ENCODE data around the gene ALDH1A1. TPM values are rescaled to one million over a fixed set of nuclear protein-coding genes. Genes with fewer than 3 reads are reported as not detected.

ALDH1A1 gene
- polyA plus RNA-seq, 1 of the 3 experiments (the other 2 are of a cell fraction): 0.03 TPM

DNA sequence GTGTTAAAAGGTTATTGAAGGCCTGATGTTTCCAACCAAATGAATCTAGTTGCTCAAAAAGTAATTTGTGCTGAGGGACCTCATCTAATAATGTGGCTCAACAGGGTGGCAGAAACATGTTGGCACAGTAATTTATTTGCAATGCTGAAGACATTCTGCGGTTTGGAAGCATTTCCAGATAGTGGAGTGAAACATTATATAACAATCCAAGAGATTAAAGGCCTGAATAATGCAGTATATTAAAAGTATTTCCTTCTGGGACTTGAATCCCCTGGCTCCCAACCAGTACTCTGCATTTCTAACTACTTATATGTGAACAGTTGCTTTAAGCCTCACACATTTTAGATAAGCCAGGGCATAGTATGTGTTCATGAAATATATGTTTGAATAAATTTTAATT, 25.9 kb upstream of the ALDH1A1 start (continued):
- TF ChIP-seq, protein P1, sequence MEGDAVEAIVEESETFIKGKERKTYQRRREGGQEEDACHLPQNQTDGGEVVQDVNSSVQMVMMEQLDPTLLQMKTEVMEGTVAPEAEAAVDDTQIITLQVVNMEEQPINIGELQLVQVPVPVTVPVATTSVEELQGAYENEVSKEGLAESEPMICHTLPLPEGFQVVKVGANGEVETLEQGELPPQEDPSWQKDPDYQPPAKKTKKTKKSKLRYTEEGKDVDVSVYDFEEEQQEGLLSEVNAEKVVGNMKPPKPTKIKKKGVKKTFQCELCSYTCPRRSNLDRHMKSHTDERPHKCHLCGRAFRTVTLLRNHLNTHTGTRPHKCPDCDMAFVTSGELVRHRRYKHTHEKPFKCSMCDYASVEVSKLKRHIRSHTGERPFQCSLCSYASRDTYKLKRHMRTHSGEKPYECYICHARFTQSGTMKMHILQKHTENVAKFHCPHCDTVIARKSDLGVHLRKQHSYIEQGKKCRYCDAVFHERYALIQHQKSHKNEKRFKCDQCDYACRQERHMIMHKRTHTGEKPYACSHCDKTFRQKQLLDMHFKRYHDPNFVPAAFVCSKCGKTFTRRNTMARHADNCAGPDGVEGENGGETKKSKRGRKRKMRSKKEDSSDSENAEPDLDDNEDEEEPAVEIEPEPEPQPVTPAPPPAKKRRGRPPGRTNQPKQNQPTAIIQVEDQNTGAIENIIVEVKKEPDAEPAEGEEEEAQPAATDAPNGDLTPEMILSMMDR (IDR thresholded peaks at IDR 0.05): no peak
- TF ChIP-seq FOXJ3 (CRISPR knock-in tag; IDR thresholded peaks at IDR 0.05) (no peak), RXRA (IDR thresholded peaks at IDR 0.05; ENCODE audit: borderline replicate concordance, low read depth) (no peak), TEAD4 (IDR thresholded peaks at IDR 0.05; ENCODE audit: borderline replicate concordance, insufficient read depth) (no peak), POLR2AphosphoS5 (IDR thresholded peaks at IDR 0.05; ENCODE audit: low read depth, low read length) (no peak), EP300 (IDR thresholded peaks at IDR 0.05; ENCODE audit: borderline replicate concordance in 1 of 2, low read depth in 1 of 2, low read length in 1 of 2) (0 out of 4 replicates have a peak, but pooled peaks of 1 of the 2 experiments have one; percentile 9), EZH2phosphoT487 (IDR thresholded peaks at IDR 0.05; ENCODE audit: borderline replicate concordance, low read depth) (no peak), JUND (IDR thresholded peaks at IDR 0.05) (peak; percentile 30)
- TF ChIP-seq, protein P2, sequence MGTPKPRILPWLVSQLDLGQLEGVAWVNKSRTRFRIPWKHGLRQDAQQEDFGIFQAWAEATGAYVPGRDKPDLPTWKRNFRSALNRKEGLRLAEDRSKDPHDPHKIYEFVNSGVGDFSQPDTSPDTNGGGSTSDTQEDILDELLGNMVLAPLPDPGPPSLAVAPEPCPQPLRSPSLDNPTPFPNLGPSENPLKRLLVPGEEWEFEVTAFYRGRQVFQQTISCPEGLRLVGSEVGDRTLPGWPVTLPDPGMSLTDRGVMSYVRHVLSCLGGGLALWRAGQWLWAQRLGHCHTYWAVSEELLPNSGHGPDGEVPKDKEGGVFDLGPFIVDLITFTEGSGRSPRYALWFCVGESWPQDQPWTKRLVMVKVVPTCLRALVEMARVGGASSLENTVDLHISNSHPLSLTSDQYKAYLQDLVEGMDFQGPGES (IDR thresholded peaks at IDR 0.05; ENCODE audit: low read depth, low read length): no peak

GRCh38 chr9:72977670-72978069, 24.8 kb upstream of the ALDH1A1 start:
- no peak overlapping the region for H3K27ac ChIP-seq (ENCODE audit: low read depth in 2 of 2, low read length in 1 of 2)
- H3K9me3 ChIP-seq: no peaks in the 10 kb centered on the region
- no peaks in the 10 kb centered on the region for H3K9me2 ChIP-seq
- H3K4me3 ChIP-seq (ENCODE audit: low read depth in 2 of 2, low read length in 1 of 2): no peak overlapping the region
- POLR2A ChIA-PET: no interaction called here
- no peak for DNase-seq
- no peak for TF ChIP-seq POLR2AphosphoS5 (IDR thresholded peaks at IDR 0.05; ENCODE audit: low read depth, low read length)
- no peak for TF ChIP-seq GATA2 (CRISPR knock-in tag; IDR thresholded peaks at IDR 0.05)
- TF ChIP-seq JUND (IDR thresholded peaks at IDR 0.05): no peak
- no peak for TF ChIP-seq RFX5 (IDR thresholded peaks at IDR 0.05; ENCODE audit: low read length)
- no peaks in the 10 kb centered on the region for H3K36me3 ChIP-seq (replicated peaks in 1 of 2; ENCODE audit: control insufficient read depth in 1 of 2, insufficient read depth in 2 of 2, low read length in 1 of 2)
- H3K9ac ChIP-seq: no peak overlapping the region
- no peaks in the 10 kb centered on the region for H3F3A ChIP-seq (replicated peaks; ENCODE audit: insufficient read depth)
- no peaks in the 10 kb centered on the region for H3K79me2 ChIP-seq (ENCODE audit: insufficient read depth)
- H2AFZ ChIP-seq (ENCODE audit: low read depth): no peak overlapping the region
- no peaks in the 10 kb centered on the region for H4K20me1 ChIP-seq (ENCODE audit: insufficient read depth)
- CTCF ChIA-PET: interaction anchor here (1.0 to 1.1 kb wide), 2 partner anchors 16 to 18 kb away, joined by 3 read pairs; no protein-coding TSS in a partner anchor
- peaks cover 3% of the 10 kb centered on the region; the same call in 1 of the 2 replicates for H3K27me3 ChIP-seq (ENCODE audit: insufficient read depth)
- 0% methylated on average over 2 of the region's 2 CpGs for WGBS (ENCODE audit: low lambda C conversion rate)
- no peak overlapping the region for H3K4me2 ChIP-seq
- H3K4me1 ChIP-seq (ENCODE audit: control insufficient read depth in 1 of 2, insufficient read depth in 2 of 2, low read depth in 1 of 2, low read length in 1 of 2): peaks cover 0 to 30% of the 10 kb centered on the region in 2 experiments; a peak in 1 of 4 replicates

DNA sequence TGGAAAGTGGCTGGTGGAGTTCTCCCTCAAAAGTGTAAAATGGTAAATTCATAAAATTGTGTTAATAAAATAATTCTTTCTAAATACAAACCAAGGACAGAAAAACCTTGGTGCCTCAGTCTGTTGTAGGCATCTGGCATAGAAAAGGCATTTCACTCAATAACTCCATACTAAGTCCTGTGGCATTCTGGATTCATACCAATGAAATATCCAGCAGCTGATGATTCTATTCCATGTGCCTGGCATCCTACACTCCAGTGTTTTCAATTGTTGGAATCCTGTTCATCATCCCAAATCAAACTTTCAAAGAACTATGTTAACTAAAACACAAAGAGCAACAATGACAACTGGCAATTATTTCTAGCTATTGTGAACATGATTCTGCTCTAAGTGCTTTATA, 21.6 kb upstream of the ALDH1A1 start:
- Histone ChIP-seq H4K20me1 (ENCODE audit: insufficient read depth) (no peaks in the 10 kb centered on the region), H3K4me2 (no peak overlapping the region), H2AFZ (ENCODE audit: low read depth) (no peak overlapping the region), H3K27ac (ENCODE audit: low read depth in 2 of 2, low read length in 1 of 2) (no peak overlapping the region), H3K36me3 (replicated peaks in 1 of 2; ENCODE audit: control insufficient read depth in 1 of 2, insufficient read depth in 2 of 2, low read length in 1 of 2) (no peaks in the 10 kb centered on the region), H3K9me2 (no peaks in the 10 kb centered on the region), H3K4me3 (ENCODE audit: low read depth in 2 of 2, low read length in 1 of 2) (no peak overlapping the region), H3K27me3 (ENCODE audit: insufficient read depth) (peaks cover 5% of the 10 kb centered on the region; the same call in 1 of the 2 replicates), H3F3A (replicated peaks; ENCODE audit: insufficient read depth) (no peaks in the 10 kb centered on the region), H3K4me1 (ENCODE audit: control insufficient read depth in 1 of 2, insufficient read depth in 2 of 2, low read depth in 1 of 2, low read length in 1 of 2) (peaks cover 0 to 24% of the 10 kb centered on the region in 2 experiments; a peak in 1 of 4 replicates), H3K9me3 (no peaks in the 10 kb centered on the region), H3K9ac (no peak overlapping the region), H3K79me2 (ENCODE audit: insufficient read depth) (no peaks in the 10 kb centered on the region)
- POLR2A ChIA-PET: no interaction called here
- CTCF ChIA-PET: interaction anchor here (1.1 kb wide), 1 partner anchor 166 kb away, joined by 3 read pairs; no protein-coding TSS in a partner anchor
- TF ChIP-seq EZH2phosphoT487 (IDR thresholded peaks at IDR 0.05; ENCODE audit: borderline replicate concordance, low read depth) (no peak), EP300 (IDR thresholded peaks at IDR 0.05; ENCODE audit: borderline replicate concordance in 1 of 2, low read depth in 1 of 2, low read length in 1 of 2) (no peak), FOSL2 (IDR thresholded peaks at IDR 0.05; ENCODE audit: borderline replicate concordance, low read depth) (no peak), RCOR1 (IDR thresholded peaks at IDR 0.05; ENCODE audit: low read length) (no peak), FOXJ3 (CRISPR knock-in tag; IDR thresholded peaks at IDR 0.05) (no peak), RXRA (IDR thresholded peaks at IDR 0.05; ENCODE audit: borderline replicate concordance, low read depth) (no peak), USF1 (IDR thresholded peaks at IDR 0.05; ENCODE audit: borderline replicate concordance, low read depth) (no peak), NFIC (IDR thresholded peaks at IDR 0.05; ENCODE audit: borderline replicate concordance) (no peak), PBX3 (IDR thresholded peaks at IDR 0.05) (no peak)
- TF ChIP-seq, protein P3, sequence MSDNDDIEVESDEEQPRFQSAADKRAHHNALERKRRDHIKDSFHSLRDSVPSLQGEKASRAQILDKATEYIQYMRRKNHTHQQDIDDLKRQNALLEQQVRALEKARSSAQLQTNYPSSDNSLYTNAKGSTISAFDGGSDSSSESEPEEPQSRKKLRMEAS (IDR thresholded peaks at IDR 0.05; ENCODE audit: low read depth): no peak
- no peak for DNase-seq
